Mesendoderm (in vitro differentiated cells): Measurements from ENCODE around the gene ARSB.

ENCODE experiments used
- DNase-seq: peaks from one replicate; pipeline ENCODE4 v3.0.0; 2013
- H2AK5ac ChIP-seq: 2 replicates; pipeline ENCODE4 v1.6.1; 2013; ENCODE audit warnings: low read length, inconsistent platforms
- H2BK120ac ChIP-seq: 2 replicates; pipeline ENCODE4 v1.6.1; 2013; ENCODE audit warnings: low read depth, mild to moderate bottlenecking, low read length, moderate library complexity, mixed read lengths
- H2BK15ac ChIP-seq: replicated peaks from 2 replicates; pipeline ENCODE4 v1.6.1; 2013; ENCODE audit warnings: low read depth, mild to moderate bottlenecking, moderate library complexity
- H2BK5ac ChIP-seq: 2 replicates; pipeline ENCODE4 v1.6.1; 2013; ENCODE audit warnings: low read length, inconsistent platforms
- H3K18ac ChIP-seq: 2 replicates; pipeline ENCODE4 v1.6.1; 2013; ENCODE audit warnings: mild to moderate bottlenecking, low read length, mixed read lengths
- H3K23ac ChIP-seq: one replicate; pipeline ENCODE4 v1.6.1; 2013; ENCODE audit warnings: low read length
- H3K27ac ChIP-seq: 2 replicates; pipeline ENCODE4 v1.5.1; 2013; ENCODE audit warnings: low read depth, mild to moderate bottlenecking, inconsistent platforms, low read length, moderate library complexity
- H3K27me3 ChIP-seq: 2 replicates; pipeline ENCODE4 v1.6.1; 2013; ENCODE audit warnings: low read length, control low read depth, mild to moderate bottlenecking, inconsistent platforms; ENCODE audit not compliant: insufficient read depth, poor library complexity
- H3K36me3 ChIP-seq: 2 replicates; pipeline ENCODE4 v1.6.1; 2013; ENCODE audit warnings: low read length, inconsistent platforms; ENCODE audit not compliant: control insufficient read depth, insufficient read depth
- H3K4ac ChIP-seq: one replicate; pipeline ENCODE4 v1.6.1; 2013; ENCODE audit warnings: low read depth, mild to moderate bottlenecking, low read length, moderate library complexity
- H3K4me1 ChIP-seq: 2 replicates; pipeline ENCODE4 v1.6.1; 2013; ENCODE audit warnings: low read depth, low read length, inconsistent platforms; ENCODE audit not compliant: control insufficient read depth
- H3K4me2 ChIP-seq: 2 replicates; pipeline ENCODE4 v1.6.1; 2013; ENCODE audit warnings: low read length
- H3K4me3 ChIP-seq: 2 replicates; pipeline ENCODE4 v1.5.1; 2013; ENCODE audit warnings: mild to moderate bottlenecking, low read length
- H3K56ac ChIP-seq: one replicate; pipeline ENCODE4 v1.6.1; 2013; ENCODE audit warnings: low read length
- H3K79me1 ChIP-seq: 2 replicates; pipeline ENCODE4 v1.6.1; 2013; ENCODE audit warnings: low read length, inconsistent platforms
- H3K79me2 ChIP-seq: 2 replicates; pipeline ENCODE4 v1.6.1; 2013; ENCODE audit warnings: mild to moderate bottlenecking, low read length; ENCODE audit not compliant: control insufficient read depth, insufficient read depth
- H3K9ac ChIP-seq: 2 replicates; pipeline ENCODE4 v1.6.1; 2013; ENCODE audit warnings: low read length, inconsistent platforms
- H4K5ac ChIP-seq: one replicate; pipeline ENCODE4 v1.6.1; 2013; ENCODE audit warnings: low read length
- H4K8ac ChIP-seq: one replicate; pipeline ENCODE4 v1.6.1; 2013; ENCODE audit warnings: low read depth, mild to moderate bottlenecking, control low read depth, low read length, moderate library complexity
- WGBS: extraction: QIAGEN DNeasy Blood & Tissue Kit; methylation state at CpG from one replicate; pipeline ENCODE4 v1.1.7; 2013; ENCODE audit warnings: low lambda C conversion rate, missing lambda C conversion rate; ENCODE audit not compliant: insufficient coverage; ENCODE audit errors: extremely low coverage; 5-methylcytosine and 5-hydroxymethylcytosine counted together

Gene ARSB

GRCh38 chr5:78992146-78992545 is 7.0 kb upstream of the ARSB start:
- Histone ChIP-seq H3K27me3 (no peaks in the 10 kb centered on the region), H3K79me1 (no peaks in the 10 kb centered on the region), H4K8ac (no peak overlapping the region), H2AK5ac (no peak overlapping the region), H3K4me3 (no peak overlapping the region), H3K23ac (no peak overlapping the region), H3K36me3 (no peaks in the 10 kb centered on the region), H2BK120ac (no peak overlapping the region), H3K56ac (no peak overlapping the region), H2BK5ac (no peak overlapping the region), H3K79me2 (no peaks in the 10 kb centered on the region), H2BK15ac (no peak overlapping the region), H3K18ac (no peak overlapping the region), H3K9ac (no peak overlapping the region), H4K5ac (no peak overlapping the region), H3K27ac (no peak overlapping the region), H3K4me2 (no peak overlapping the region), H3K4ac (no peak overlapping the region), H3K4me1 (no peaks in the 10 kb centered on the region)
- WGBS = no CpG with 5 or more reads among the region's 2 CpGs
- no peak for DNase-seq

- H3K4me2 ChIP-seq = no peak overlapping the region
- H3K27me3 ChIP-seq = no peaks in the 10 kb centered on the region
- no peak overlapping the region for H2BK120ac ChIP-seq
- WGBS = no CpG with 5 or more reads among the region's 12 CpGs
- H3K27ac ChIP-seq = no peak overlapping the region
- H4K8ac ChIP-seq = no peak overlapping the region
- no peak overlapping the region for H3K4ac ChIP-seq
- no peak overlapping the region for H4K5ac ChIP-seq
- H2BK5ac ChIP-seq = no peak overlapping the region
- H3K56ac ChIP-seq = no peak overlapping the region
- no peak overlapping the region for H2BK15ac ChIP-seq
- no peaks in the 10 kb centered on the region for H3K79me1 ChIP-seq
- no peak overlapping the region for H2AK5ac ChIP-seq
- H3K79me2 ChIP-seq = no peaks in the 10 kb centered on the region
- no peak overlapping the region for H3K18ac ChIP-seq
- H3K36me3 ChIP-seq = no peaks in the 10 kb centered on the region
- DNase-seq = no peak
- peaks cover 4% of the 10 kb centered on the region for H3K4me1 ChIP-seq
- H3K9ac ChIP-seq = no peak overlapping the region
- H3K23ac ChIP-seq = no peak overlapping the region
- H3K4me3 ChIP-seq = no peak overlapping the region
These were observed 4.0 kb upstream of the ARSB start for GRCh38 chr5:78989080-78989479.

DNA sequence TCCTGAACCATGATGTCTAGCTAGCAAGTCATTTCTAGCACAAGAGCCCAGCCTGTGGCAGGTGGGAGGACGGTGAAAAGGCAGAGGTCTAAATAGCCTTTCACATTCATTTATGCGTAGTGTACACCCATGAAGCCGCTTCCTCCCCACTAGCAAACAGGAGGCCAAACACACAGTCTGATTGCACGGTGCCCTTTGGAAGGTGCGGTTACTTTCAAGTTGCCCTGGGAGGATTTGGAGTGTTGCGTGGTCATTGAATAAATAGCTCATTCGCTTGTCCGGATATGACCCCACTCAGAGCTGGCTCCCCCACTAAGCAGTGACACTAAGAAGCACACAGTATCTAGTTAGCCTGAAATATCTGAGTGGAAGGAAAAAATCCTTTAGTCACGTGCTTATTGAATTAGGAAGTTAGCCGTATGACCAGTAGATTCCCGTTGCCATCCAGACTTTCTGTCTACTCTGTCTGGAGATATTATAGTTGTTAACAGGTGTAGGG is 664 bp upstream of the ARSB start:
- Histone ChIP-seq H3K36me3 (no peaks in the 10 kb centered on the region), H2AK5ac (no peak overlapping the region), H3K79me2 (no peaks in the 10 kb centered on the region), H3K18ac (no peak overlapping the region), H3K4me3 (no peak overlapping the region), H3K23ac (no peak overlapping the region), H4K8ac (no peak overlapping the region), H2BK120ac (no peak overlapping the region), H3K9ac (peak overlapping the region; percentile 92), H3K4ac (no peak overlapping the region), H4K5ac (no peak overlapping the region), H3K79me1 (no peaks in the 10 kb centered on the region), H2BK5ac (peak overlapping the region; percentile 39), H2BK15ac (no peak overlapping the region), H3K4me2 (peak overlapping the region; percentile 50), H3K27ac (no peak overlapping the region), H3K56ac (peak overlapping the region; percentile 77), H3K4me1 (peaks cover 8% of the 10 kb centered on the region), H3K27me3 (no peaks in the 10 kb centered on the region)
- no CpG with 5 or more reads among the region's 11 CpGs for WGBS
- DNase-seq = no peak

DNA sequence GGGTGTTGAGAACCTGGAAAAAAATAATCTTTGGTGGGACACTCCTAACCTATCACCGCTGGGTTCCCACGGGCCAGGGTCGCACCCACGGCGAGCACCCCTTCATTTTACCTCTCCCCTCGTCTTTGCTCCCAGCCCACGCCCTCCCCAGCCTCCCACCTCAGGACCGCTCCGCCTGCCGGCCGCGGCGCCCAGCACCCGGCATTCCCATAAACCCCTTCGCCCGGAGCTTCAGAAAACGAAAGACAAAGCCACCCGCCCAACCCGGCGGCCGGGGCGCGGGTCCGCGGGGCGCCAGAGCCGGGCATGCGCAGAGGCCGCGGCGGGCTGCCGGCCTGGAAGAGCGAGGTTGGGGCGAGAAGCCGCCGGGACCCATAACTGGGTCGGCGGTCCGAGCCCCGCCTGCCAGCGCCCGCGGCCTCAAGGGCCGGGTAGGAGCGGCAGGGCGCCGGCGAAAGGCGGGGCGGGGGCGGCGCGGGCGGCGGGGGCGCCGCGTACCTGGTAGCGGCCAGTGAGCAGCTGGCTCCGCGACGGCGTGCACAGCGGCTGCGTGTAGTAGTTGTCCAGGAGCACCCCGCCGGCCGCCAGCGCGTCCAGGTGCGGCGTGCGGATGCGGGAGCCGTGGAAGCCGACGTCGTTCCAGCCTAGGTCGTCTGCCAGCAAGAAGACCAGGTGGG is 533 bp downstream of the ARSB start:
- WGBS = no CpG with 5 or more reads among the region's 79 CpGs
- no peaks in the 10 kb centered on the region for H3K79me1 ChIP-seq

DNA sequence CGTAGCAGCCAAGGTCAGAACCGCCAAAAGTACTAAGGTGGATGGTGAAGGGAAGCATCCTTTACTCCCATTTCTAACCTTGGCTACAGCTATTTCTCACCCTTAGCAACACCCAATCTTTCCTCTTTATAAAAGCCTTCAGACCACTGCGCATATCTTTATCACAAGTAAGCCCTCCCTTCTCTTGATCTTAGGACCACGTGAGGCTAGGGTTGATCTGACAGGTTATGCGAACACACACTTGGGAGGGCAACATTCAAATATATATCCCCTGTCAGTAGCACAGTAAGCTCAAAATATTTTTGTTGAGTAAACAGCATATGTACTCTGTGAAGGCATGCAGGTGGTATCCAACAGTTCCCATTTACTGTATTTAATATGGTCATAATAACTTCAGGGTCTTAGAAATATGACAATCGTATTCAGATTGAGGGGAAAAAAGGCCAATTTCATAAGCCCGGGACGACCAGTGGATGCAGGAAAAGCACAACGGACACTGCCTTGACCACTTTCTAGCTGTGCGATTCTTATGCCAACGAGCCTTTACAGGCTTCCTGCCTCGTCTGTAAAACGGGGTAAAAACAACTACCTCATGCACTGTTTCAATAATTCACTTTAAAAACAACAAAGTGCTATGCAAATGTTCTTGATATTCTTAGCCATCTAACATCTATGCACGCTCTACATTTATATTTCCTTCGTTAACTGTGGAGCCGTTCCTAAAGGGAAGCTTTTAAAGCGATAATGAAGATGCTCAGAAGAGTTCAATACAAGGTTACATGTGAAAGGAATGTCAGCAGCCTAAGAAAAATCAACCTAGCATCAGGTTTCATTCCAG is 1.3 kb downstream of the ARSB start:
- Histone ChIP-seq H3K79me1 (no peaks in the 10 kb centered on the region), H3K4ac (no peak overlapping the region), H3K18ac (peak overlapping the region; percentile 20), H3K79me2 (no peaks in the 10 kb centered on the region), H3K56ac (peak overlapping the region; percentile 83), H3K27me3 (no peaks in the 10 kb centered on the region), H4K5ac (no peak overlapping the region), H3K36me3 (no peaks in the 10 kb centered on the region), H3K4me2 (peak overlapping the region; percentile 63), H3K4me1 (peaks cover 8% of the 10 kb centered on the region), H2AK5ac (no peak overlapping the region), H4K8ac (no peak overlapping the region), H3K23ac (no peak overlapping the region), H2BK120ac (no peak overlapping the region), H2BK15ac (no peak overlapping the region), H2BK5ac (no peak overlapping the region), H3K27ac (peak overlapping the region; percentile 79), H3K4me3 (peak overlapping the region; percentile 52), H3K9ac (peak overlapping the region; percentile 67)
- no CpG with 5 or more reads among the region's 17 CpGs for WGBS
- no peak for DNase-seq

More for the DNA sequence above, 533 bp downstream of the ARSB start:
- Histone ChIP-seq H3K56ac (peak overlapping the region; percentile 97), H3K23ac (no peak overlapping the region), H3K18ac (peak overlapping the region; percentile 94), H3K4me3 (peak overlapping the region; percentile 69), H4K5ac (no peak overlapping the region), H2BK5ac (peak overlapping the region; percentile 80), H2AK5ac (no peak overlapping the region), H3K27me3 (no peaks in the 10 kb centered on the region), H3K27ac (peak overlapping the region; percentile 100), H2BK120ac (peak overlapping the region; percentile 83), H3K9ac (peak overlapping the region; percentile 92), H3K4me2 (peak overlapping the region; percentile 63), H2BK15ac (no peak overlapping the region), H3K4me1 (peaks cover 8% of the 10 kb centered on the region), H3K79me2 (no peaks in the 10 kb centered on the region), H3K4ac (peak overlapping the region; percentile 56), H3K36me3 (no peaks in the 10 kb centered on the region), H4K8ac (no peak overlapping the region)
- peak; percentile 94 for DNase-seq
